A673 (cell line): ENCODE results near the gene B3GAT2.

Experiments
- CTCF ChIP-seq: fragments of 300-800, 200-600 bp; sonication (generic); conservative IDR thresholded peaks from 2 replicates; pipeline ENCODE4 v1.5.1; 2017; ENCODE audit warnings: low read depth, mild to moderate bottlenecking, antibody characterized with exemption, low read length, moderate library complexity, mixed read lengths
- EZH2 ChIP-seq: fragments of 200-600 bp; sonication (generic); IDR thresholded peaks from 2 replicates; pipeline ENCODE4 v1.6.1; 2017; ENCODE audit warnings: borderline replicate concordance, low read depth, mild to moderate bottlenecking, mixed read lengths, antibody characterized with exemption, low read length; ENCODE audit not compliant: poor library complexity, severe bottlenecking

- TF ChIP-seq CTCF, result no peak
- TF ChIP-seq EZH2, result no peak
Observed at GRCh38 chr6:70998148-70998547, 41.3 kb upstream of the B3GAT2 start.
